Measurements from ENCODE around the gene BIRC6. TPM values are rescaled to one million over a fixed set of nuclear protein-coding genes. Genes with fewer than 3 reads are reported as not detected.
"Not testable (repeated sequence)": the region's sequence is repeated elsewhere in the genome, so short reads cannot be mapped to it uniquely, and the experiment has no call there.

BIRC6 gene
- total RNA-seq, 1 donor from 2014 or later, result 88.3 TPM

DNA sequence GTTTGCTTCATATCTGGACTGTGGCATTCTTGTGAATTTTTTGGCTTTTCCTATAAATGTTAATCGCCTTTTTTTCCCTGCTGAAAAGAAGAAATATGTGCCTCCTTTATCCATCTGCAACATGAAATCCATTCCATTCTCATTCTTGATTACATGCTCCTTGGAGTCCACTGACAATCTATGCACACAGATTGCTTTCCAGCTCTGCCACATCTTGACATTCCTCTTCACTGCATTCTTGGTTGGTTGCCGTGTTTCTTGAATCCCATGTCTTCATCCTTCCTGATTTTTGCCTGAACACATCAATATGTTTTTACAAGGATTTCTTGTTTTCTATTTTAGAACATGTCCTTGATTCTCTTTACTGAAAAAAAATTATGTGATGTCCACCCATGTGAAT lies 26.7 kb upstream of the BIRC6 start:
- no peaks in the 10 kb centered on the region for H3K9me3 ChIP-seq
- H3K4me3 ChIP-seq, result no peak overlapping the region
- intact Hi-C loops (cut with DNase I), result no loop called here
- ATAC-seq (no peak), DNase-seq (no peak)
- no peaks in the 10 kb centered on the region for H3K27me3 ChIP-seq (ENCODE audit: low read depth)
- no peaks in the 10 kb centered on the region for H3K4me1 ChIP-seq
- TF ChIP-seq, protein P1, sequence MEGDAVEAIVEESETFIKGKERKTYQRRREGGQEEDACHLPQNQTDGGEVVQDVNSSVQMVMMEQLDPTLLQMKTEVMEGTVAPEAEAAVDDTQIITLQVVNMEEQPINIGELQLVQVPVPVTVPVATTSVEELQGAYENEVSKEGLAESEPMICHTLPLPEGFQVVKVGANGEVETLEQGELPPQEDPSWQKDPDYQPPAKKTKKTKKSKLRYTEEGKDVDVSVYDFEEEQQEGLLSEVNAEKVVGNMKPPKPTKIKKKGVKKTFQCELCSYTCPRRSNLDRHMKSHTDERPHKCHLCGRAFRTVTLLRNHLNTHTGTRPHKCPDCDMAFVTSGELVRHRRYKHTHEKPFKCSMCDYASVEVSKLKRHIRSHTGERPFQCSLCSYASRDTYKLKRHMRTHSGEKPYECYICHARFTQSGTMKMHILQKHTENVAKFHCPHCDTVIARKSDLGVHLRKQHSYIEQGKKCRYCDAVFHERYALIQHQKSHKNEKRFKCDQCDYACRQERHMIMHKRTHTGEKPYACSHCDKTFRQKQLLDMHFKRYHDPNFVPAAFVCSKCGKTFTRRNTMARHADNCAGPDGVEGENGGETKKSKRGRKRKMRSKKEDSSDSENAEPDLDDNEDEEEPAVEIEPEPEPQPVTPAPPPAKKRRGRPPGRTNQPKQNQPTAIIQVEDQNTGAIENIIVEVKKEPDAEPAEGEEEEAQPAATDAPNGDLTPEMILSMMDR (IDR thresholded peaks at IDR 0.05), result no peak
- H3K27ac ChIP-seq, result no peak overlapping the region
- no peaks in the 10 kb centered on the region for H3K36me3 ChIP-seq

DNA sequence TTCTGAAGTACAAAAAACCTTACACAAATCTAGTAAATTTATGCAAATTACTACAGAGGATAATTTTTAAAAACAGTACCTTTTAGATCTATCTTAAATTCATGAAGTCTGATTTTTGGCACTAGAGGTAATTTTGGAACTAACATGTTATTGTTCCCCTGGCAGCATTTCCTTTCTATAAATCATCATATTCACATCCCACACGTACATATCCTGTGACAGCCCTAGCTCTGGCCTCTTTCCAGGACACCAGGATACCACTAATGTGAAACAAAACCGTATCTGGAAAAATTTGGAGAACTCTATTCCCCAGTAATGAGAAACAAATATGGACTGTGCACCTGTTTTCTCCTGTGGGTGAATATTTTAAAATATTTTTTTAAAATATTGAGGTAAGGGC lies 14.0 kb upstream of the BIRC6 start:
- H3K4me3 ChIP-seq, result peak overlapping the region; percentile 27
- DNase-seq, result no peak
- no peaks in the 10 kb centered on the region for H3K27me3 ChIP-seq (ENCODE audit: low read depth)

DNA sequence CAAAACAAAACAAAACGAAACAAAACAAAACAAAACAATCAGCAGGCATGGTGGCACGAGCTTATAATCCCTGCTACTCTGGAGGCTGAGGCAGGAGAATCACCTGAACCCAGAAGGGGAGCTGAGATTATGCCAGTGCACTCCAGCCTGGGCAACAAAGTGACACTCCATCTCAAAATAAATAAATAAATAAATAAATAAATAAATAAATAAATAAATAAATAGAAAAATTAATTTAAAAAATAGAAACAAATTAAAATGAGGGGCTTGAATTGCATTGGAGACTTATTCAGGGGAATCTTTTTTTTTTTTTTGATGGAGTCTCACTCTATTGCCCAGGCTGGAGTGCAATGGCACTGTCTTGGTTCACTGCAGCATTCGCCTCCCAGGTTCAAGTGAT lies 6.0 kb upstream of the BIRC6 start:
- DNase-seq; intact Hi-C loops (cut with DNase I); ATAC-seq: not testable (repeated sequence)

More for the DNA sequence above, 14.0 kb upstream of the BIRC6 start:
- TF ChIP-seq, protein P1 (IDR thresholded peaks at IDR 0.05), result no peak
- Histone ChIP-seq H3K4me1 (no peaks in the 10 kb centered on the region), H3K9me3 (no peaks in the 10 kb centered on the region), H3K27ac (no peak overlapping the region), H3K36me3 (peaks cover 8% of the 10 kb centered on the region)
- intact Hi-C loops (cut with DNase I), result no loop called here
- ATAC-seq, result no peak

DNA sequence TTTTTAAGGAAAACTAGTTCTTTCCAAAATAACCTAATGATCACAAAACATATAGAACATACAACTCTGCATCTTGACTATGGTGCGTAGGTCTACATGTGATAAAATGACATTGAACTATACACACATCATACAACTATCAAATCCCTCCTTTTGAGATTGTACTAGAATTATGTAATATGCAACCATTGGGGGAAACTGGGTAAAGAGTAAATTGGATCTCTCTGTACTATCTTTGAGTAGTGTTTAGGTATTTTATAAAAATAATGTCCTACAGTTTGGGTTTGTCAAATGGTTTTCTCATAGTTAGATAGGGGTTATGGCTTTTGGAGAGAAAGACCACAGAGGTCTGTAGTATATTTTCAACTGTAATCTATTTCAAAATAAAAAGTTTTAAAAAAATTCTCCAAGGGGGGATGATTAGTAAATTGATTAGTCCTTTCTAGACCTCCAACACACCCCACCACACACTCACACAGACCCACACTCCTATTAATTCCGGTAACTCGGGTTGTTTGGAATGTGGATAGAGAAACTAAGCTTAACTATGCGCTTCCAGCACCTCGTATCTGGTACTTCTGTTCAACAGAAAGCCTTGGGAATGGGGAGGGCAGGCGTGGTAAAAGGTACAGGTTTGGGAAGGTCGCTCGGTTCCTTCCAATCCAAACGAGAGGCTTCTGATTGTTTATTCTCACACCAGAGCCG lies 695 bp upstream of the BIRC6 start:
- no peaks in the 10 kb centered on the region for H3K36me3 ChIP-seq
- TF ChIP-seq, protein P1 (IDR thresholded peaks at IDR 0.05), result no peak
- no peak for DNase-seq
- H3K4me3 ChIP-seq, result peak overlapping the region; percentile 76
- H3K27me3 ChIP-seq (ENCODE audit: low read depth), result no peaks in the 10 kb centered on the region
- no peak for ATAC-seq
- H3K27ac ChIP-seq, result peak overlapping the region; percentile 97
- H3K9me3 ChIP-seq, result no peaks in the 10 kb centered on the region
- intact Hi-C loops (cut with DNase I), result no loop called here
- peaks cover 38% of the 10 kb centered on the region for H3K4me1 ChIP-seq

More for the DNA sequence above, 6.0 kb upstream of the BIRC6 start:
- H3K9me3 ChIP-seq; H3K27me3 ChIP-seq (ENCODE audit: low read depth); H3K36me3 ChIP-seq; H3K4me3 ChIP-seq; H3K27ac ChIP-seq; H3K4me1 ChIP-seq: not testable (repeated sequence)

DNA sequence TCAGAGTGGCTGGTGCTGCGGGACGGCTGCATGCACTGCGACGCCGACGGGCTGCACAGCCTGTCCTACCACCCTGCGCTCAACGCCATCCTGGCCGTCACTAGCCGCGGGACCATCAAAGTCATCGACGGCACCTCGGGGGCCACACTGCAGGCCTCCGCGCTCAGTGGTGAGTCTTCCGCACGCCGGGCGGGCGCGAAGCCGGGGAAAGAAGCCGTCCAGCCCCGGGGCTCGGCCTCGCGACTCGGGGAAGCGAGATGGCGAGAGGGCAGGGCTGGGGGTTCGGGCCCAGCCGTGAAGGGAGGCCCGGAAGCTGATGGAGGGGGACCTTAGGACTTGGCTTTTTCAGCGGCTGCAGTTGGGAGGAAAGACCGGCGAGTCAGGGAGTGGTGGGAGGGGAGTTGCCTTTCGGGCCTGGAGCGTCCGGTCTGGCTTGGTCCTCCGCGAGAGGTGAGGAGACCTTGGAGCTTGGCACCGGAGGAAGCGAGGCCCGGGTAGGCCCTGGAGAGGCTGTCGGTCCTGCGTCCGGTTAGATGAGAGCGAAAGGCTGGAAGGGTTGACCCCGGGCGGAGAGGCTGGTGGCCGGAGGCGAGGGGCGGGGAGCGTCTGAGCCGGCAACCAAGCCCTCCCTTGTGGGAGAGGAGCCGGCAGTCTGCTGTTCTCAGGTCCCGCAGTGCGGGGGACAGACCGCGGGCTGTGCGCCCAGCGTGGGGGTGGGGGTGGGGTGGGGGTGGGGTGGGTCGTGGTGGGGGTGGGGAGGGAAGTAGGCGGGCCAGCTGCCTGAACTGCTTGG lies 691 bp downstream of the BIRC6 start:
- Histone ChIP-seq H3K27ac (peak overlapping the region; percentile 97), H3K27me3 (ENCODE audit: low read depth) (no peaks in the 10 kb centered on the region), H3K4me3 (peak overlapping the region; percentile 76), H3K4me1 (peaks cover 42% of the 10 kb centered on the region), H3K36me3 (no peaks in the 10 kb centered on the region), H3K9me3 (no peaks in the 10 kb centered on the region)
- DNase-seq, result peak; percentile 66
- intact Hi-C loops (cut with DNase I), result no loop called here
- TF ChIP-seq, protein P1 (IDR thresholded peaks at IDR 0.05), result no peak
- peak; percentile 25 to 31 for ATAC-seq

DNA sequence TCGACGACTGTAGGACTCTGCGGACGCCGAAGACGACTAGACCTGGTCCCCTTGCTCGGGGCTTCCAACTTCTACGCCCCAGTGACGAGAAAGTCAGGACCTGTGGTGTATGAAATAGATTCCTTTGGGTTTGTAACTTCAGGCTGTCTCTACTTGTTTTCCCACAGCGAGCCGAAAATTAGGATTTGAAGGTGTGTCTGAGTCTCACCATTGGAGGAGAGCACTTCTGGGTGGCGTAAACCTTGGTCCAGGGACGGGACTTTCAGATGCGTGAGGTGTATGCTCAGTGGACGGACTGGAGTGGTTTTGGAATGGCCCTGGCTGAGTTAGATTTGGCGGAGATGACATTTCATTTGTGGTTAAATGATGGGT lies 1.3 kb downstream of the BIRC6 start:
- H3K4me1 ChIP-seq, result peaks cover 42% of the 10 kb centered on the region
- ATAC-seq (no peak), DNase-seq (no peak)
- H3K9me3 ChIP-seq, result no peaks in the 10 kb centered on the region
- H3K4me3 ChIP-seq, result peak overlapping the region; percentile 76
- TF ChIP-seq, protein P1 (IDR thresholded peaks at IDR 0.05), result no peak
- H3K27me3 ChIP-seq (ENCODE audit: low read depth), result no peaks in the 10 kb centered on the region
- intact Hi-C loops (cut with DNase I), result no loop called here
- peak overlapping the region; percentile 97 for H3K27ac ChIP-seq
- H3K36me3 ChIP-seq, result no peaks in the 10 kb centered on the region

All from lower lobe of right lung (tissue), 2 donors.